ENCODE data around the gene CA5A.

CA5A gene

DNA sequence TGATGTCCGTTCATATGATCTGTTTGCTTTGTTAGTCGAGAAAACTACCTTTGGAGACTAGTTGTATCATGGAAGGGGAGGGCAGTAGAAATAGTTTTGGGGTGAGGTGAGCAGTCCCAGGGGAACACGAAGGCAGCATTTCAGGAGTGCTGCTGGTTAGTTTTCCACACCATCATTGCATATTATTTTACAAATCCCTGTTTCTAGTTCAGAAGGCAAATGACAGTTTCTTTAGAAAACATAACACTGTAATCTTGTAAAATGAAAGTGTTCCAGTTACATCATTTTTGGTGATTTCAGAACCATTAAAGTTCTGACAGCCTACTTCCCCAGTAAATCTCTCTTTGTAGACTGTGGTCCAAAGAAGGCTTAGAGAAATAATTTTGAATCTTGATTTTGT lies 40.3 kb upstream of the CA5A start:
- peaks cover 6% of the 10 kb centered on the region; the same call in 1 of the 2 replicates for H3K9me3 ChIP-seq (ENCODE audit: insufficient read depth, low read depth, low read length)
- no peak overlapping the region for H3K4me3 ChIP-seq (ENCODE audit: low read length)
- H3K27ac ChIP-seq (ENCODE audit: low read length) = no peak overlapping the region
- peaks cover 6% of the 10 kb centered on the region; the same call in 1 of the 2 replicates for H3K36me3 ChIP-seq (ENCODE audit: insufficient read depth, low read depth, low read length)
- no peak overlapping the region for H3K9ac ChIP-seq (ENCODE audit: low read depth, low read length)
- no peaks in the 10 kb centered on the region for H3K4me1 ChIP-seq (ENCODE audit: insufficient read depth, low read length)
- no peaks in the 10 kb centered on the region for H3K27me3 ChIP-seq (ENCODE audit: insufficient read depth, low read length)

DNA sequence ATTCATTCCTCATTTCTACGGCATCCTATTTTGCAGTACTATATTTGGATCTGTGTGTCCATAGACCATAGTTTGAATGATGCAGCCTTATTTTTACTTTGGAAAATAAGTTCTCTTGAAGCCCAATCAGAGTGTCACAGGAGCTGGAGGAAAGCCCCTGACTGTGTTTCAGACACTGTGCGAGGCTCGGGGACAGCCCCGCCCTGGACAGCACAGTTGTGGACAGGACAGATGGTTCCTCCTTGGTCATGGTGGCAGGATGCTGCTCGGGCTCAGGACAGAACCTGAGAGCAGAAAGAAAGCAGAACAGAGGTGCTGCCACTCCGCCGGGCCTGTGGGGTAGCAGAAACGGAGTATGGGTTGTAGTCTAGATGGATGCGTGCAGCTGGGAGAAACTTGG lies 37.8 kb upstream of the CA5A start:
- Histone ChIP-seq H3K36me3 (ENCODE audit: insufficient read depth, low read depth, low read length) (0 out of 2 replicates have a peak, but pooled peaks cover 7% of the 10 kb centered on the region), H3K4me1 (ENCODE audit: insufficient read depth, low read length) (no peaks in the 10 kb centered on the region), H3K27me3 (ENCODE audit: insufficient read depth, low read length) (no peaks in the 10 kb centered on the region), H3K27ac (ENCODE audit: low read length) (no peak overlapping the region), H3K9me3 (ENCODE audit: insufficient read depth, low read depth, low read length) (peaks cover 14% of the 10 kb centered on the region; the same call in 1 of the 2 replicates), H3K9ac (ENCODE audit: low read depth, low read length) (no peak overlapping the region), H3K4me3 (ENCODE audit: low read length) (no peak overlapping the region)

DNA sequence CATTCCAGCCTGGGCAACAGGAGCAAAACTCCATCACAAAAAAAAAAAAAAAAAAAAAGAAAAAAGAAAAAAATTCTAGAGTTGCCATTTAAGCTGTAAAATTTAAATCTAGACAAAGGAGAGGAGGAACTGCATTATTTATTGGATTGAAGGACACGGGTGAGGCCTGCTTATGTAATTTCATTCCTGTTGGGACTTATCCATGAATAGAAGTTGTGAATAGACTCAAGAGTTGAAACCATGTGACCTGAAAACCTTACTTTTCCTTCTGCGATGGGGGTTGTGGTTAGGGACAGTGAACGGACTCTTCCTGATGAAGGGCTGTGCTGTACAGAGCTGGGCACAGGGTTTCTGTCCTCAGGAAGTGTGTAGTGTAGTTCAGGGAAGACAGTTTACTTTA lies 37.4 kb upstream of the CA5A start:
- peaks cover 14% of the 10 kb centered on the region; the same call in 1 of the 2 replicates for H3K9me3 ChIP-seq (ENCODE audit: insufficient read depth, low read depth, low read length)
- 0 out of 2 replicates have a peak, but pooled peaks cover 7% of the 10 kb centered on the region for H3K36me3 ChIP-seq (ENCODE audit: insufficient read depth, low read depth, low read length)
- no peak overlapping the region for H3K4me3 ChIP-seq (ENCODE audit: low read length)
- no peak overlapping the region for H3K9ac ChIP-seq (ENCODE audit: low read depth, low read length)
- no peak overlapping the region for H3K27ac ChIP-seq (ENCODE audit: low read length)
- H3K27me3 ChIP-seq (ENCODE audit: insufficient read depth, low read length) = no peaks in the 10 kb centered on the region
- H3K4me1 ChIP-seq (ENCODE audit: insufficient read depth, low read length) = no peaks in the 10 kb centered on the region

DNA sequence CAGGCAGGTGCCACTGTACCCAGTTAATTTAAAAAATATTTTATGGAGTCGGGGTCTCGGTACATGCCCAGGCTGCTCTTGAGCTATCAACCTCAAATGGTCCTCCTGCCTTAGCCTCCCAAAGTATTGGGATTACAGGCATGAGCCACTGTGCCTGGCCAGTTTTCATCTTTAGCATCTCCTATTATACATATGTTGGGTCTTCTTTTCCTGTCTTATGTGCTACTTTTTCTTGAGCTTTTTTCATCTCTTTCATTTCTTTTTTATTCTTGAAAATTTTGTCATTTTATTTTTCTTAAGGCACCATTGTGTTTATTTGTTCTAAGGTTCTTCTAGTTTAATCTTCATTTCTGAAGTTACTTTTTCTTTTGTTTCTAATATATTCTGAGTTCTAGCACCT lies 35.6 kb upstream of the CA5A start:
- Histone ChIP-seq H3K27me3 (ENCODE audit: insufficient read depth, low read length) (no peaks in the 10 kb centered on the region), H3K9ac (ENCODE audit: low read depth, low read length) (no peak overlapping the region), H3K4me3 (ENCODE audit: low read length) (no peak overlapping the region), H3K36me3 (ENCODE audit: insufficient read depth, low read depth, low read length) (0 out of 2 replicates have a peak, but pooled peaks cover 7% of the 10 kb centered on the region), H3K27ac (ENCODE audit: low read length) (no peak overlapping the region), H3K4me1 (ENCODE audit: insufficient read depth, low read length) (no peaks in the 10 kb centered on the region), H3K9me3 (ENCODE audit: insufficient read depth, low read depth, low read length) (peaks cover 14% of the 10 kb centered on the region; the same call in 1 of the 2 replicates)

DNA sequence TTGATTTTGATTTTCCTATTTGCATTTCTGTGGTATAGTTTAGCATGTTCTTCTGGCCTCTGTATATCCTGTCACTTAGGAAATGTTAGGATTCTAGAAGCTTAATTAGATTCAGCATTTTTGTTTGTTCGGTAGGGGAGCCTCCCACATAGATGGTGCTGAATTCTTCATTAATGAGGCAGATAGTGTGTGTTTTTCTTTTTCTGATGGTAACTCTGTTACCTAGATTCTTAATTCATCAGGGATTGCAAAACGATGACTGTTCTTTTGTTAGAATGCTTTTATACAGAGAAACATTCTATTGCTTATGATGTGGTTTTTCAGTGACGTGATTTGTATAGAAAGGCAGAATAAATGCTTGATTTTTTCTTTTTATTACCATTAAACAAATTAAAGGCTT lies 33.9 kb upstream of the CA5A start:
- Histone ChIP-seq H3K4me1 (ENCODE audit: insufficient read depth, low read length) (peaks cover 3% of the 10 kb centered on the region; the same call in 1 of the 2 replicates), H3K36me3 (ENCODE audit: insufficient read depth, low read depth, low read length) (0 out of 2 replicates have a peak, but pooled peaks cover 4% of the 10 kb centered on the region), H3K27me3 (ENCODE audit: insufficient read depth, low read length) (no peaks in the 10 kb centered on the region), H3K9me3 (ENCODE audit: insufficient read depth, low read depth, low read length) (peaks cover 14% of the 10 kb centered on the region; the same call in 1 of the 2 replicates), H3K27ac (ENCODE audit: low read length) (no peak overlapping the region), H3K9ac (ENCODE audit: low read depth, low read length) (no peak overlapping the region), H3K4me3 (ENCODE audit: low read length) (no peak overlapping the region)

DNA sequence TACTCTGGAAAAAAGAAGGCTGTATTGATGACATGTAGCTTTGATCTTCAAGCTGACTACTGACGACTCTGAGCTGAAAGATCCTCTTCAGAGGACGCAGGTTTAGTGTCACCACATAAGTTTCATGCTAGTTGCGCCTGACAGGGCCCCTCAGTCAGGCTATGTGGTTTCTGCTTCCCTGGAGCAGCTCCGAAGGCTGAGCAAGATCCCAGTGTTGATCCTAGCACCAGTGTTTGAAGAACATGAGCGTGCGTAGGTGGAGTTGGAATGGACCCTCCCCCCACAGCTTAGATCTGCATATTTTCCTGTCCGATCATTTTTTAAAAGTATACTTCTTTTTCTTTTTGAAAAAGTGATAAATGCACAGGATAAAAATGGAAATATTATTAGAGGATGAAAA lies 32.2 kb upstream of the CA5A start:
- Histone ChIP-seq H3K4me1 (ENCODE audit: insufficient read depth, low read length) (peaks cover 3% of the 10 kb centered on the region; the same call in 1 of the 2 replicates), H3K9me3 (ENCODE audit: insufficient read depth, low read depth, low read length) (peaks cover 14% of the 10 kb centered on the region; the same call in 1 of the 2 replicates), H3K9ac (ENCODE audit: low read depth, low read length) (no peak overlapping the region), H3K4me3 (ENCODE audit: low read length) (no peak overlapping the region), H3K36me3 (ENCODE audit: insufficient read depth, low read depth, low read length) (0 out of 2 replicates have a peak, but pooled peaks cover 4% of the 10 kb centered on the region), H3K27ac (ENCODE audit: low read length) (no peak overlapping the region), H3K27me3 (ENCODE audit: insufficient read depth, low read length) (no peaks in the 10 kb centered on the region)

DNA sequence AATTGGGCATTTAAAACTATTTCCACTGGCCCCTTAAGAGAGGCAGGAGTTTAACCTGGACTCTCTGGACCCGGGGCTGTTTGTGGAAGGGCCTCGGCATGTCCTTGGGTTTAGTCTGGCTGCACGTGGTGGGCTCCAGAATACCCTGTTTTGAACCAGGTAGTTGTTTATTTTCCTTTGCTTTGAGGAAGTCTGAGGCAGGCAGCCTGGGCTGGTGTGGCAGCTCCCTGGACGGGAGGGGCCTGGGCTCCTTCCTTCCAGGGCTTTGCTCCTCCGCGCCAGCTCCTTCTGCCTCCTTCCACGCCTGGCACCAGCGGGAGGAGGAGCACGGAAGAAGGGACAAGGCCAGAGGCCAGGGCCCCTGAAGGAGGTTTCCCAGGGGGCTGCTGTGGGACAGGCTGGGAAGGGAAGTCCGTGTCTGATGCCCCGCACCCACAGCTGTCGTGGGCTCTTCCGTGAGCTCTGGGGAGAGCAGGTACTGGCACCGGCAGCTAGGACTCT lies 30.4 kb upstream of the CA5A start:
- Histone ChIP-seq H3K27ac (ENCODE audit: low read length) (no peak overlapping the region), H3K9ac (ENCODE audit: low read depth, low read length) (no peak overlapping the region), H3K4me3 (ENCODE audit: low read length) (no peak overlapping the region), H3K4me1 (ENCODE audit: insufficient read depth, low read length) (peaks cover 3% of the 10 kb centered on the region; the same call in 1 of the 2 replicates), H3K27me3 (ENCODE audit: insufficient read depth, low read length) (no peaks in the 10 kb centered on the region), H3K36me3 (ENCODE audit: insufficient read depth, low read depth, low read length) (0 out of 2 replicates have a peak, but pooled peaks cover 4% of the 10 kb centered on the region), H3K9me3 (ENCODE audit: insufficient read depth, low read depth, low read length) (peaks cover 8% of the 10 kb centered on the region; the same call in 1 of the 2 replicates)

DNA sequence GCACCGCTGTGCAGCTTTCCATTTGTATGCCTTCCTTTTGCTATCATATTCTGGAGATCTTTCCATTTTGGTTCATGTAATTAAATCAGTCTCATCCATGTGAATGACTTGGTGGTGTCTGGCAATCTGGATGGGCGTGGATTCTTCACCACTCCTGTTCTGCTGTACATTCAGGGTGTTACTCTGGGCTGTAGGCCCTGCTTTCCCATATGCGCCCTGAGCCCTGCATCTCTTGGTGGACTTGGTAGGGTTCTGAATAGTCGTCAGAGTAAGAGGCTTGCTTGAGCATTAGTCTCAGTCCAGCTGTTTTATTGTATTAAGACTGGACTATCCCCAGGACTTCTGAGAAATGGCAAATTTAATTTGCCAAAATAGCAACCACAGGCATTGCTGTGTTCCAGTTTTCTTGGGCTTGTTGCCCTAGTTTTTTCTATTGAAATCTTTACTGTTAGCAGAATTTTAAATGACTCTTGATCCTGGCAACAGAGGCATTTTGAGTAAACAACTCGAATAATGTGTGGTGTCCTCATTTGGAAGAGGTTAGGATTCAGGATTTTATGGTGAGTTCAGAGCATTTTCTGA lies 29.8 kb upstream of the CA5A start:
- Histone ChIP-seq H3K27ac (ENCODE audit: low read length) (no peak overlapping the region), H3K9me3 (ENCODE audit: insufficient read depth, low read depth, low read length) (peaks cover 3% of the 10 kb centered on the region; the same call in 1 of the 2 replicates), H3K4me3 (ENCODE audit: low read length) (no peak overlapping the region), H3K9ac (ENCODE audit: low read depth, low read length) (no peak overlapping the region), H3K36me3 (ENCODE audit: insufficient read depth, low read depth, low read length) (0 out of 2 replicates have a peak, but pooled peaks cover 3% of the 10 kb centered on the region), H3K4me1 (ENCODE audit: insufficient read depth, low read length) (peaks cover 3% of the 10 kb centered on the region; the same call in 1 of the 2 replicates), H3K27me3 (ENCODE audit: insufficient read depth, low read length) (no peaks in the 10 kb centered on the region)

DNA sequence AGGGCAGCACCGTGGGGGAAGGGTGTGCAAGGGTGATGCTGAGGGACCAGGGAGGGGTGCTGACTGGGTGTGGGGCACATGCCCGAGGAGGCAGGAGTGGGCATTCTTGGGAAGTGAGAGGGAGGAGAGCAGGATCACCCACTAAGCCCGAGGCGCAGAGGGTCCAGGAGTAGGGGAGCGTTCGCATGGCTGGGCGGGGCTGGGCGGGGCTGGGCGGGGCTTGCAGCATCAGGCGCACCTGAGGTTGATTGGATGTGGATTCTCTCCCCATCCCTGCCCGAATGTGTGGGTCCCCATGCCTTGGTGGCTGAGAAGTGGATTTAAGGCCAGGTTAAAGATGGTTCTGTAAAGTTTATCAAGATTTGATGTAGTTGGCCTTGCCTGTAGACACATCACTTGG lies 29.1 kb upstream of the CA5A start:
- H3K4me3 ChIP-seq (ENCODE audit: low read length) = no peak overlapping the region
- H3K36me3 ChIP-seq (ENCODE audit: insufficient read depth, low read depth, low read length) = no peaks in the 10 kb centered on the region
- H3K4me1 ChIP-seq (ENCODE audit: insufficient read depth, low read length) = peaks cover 3% of the 10 kb centered on the region; the same call in 1 of the 2 replicates
- no peaks in the 10 kb centered on the region for H3K9me3 ChIP-seq (ENCODE audit: insufficient read depth, low read depth, low read length)
- H3K9ac ChIP-seq (ENCODE audit: low read depth, low read length) = no peak overlapping the region; the same call in 1 of the 2 replicates
- no peaks in the 10 kb centered on the region for H3K27me3 ChIP-seq (ENCODE audit: insufficient read depth, low read length)
- H3K27ac ChIP-seq (ENCODE audit: low read length) = no peak overlapping the region

DNA sequence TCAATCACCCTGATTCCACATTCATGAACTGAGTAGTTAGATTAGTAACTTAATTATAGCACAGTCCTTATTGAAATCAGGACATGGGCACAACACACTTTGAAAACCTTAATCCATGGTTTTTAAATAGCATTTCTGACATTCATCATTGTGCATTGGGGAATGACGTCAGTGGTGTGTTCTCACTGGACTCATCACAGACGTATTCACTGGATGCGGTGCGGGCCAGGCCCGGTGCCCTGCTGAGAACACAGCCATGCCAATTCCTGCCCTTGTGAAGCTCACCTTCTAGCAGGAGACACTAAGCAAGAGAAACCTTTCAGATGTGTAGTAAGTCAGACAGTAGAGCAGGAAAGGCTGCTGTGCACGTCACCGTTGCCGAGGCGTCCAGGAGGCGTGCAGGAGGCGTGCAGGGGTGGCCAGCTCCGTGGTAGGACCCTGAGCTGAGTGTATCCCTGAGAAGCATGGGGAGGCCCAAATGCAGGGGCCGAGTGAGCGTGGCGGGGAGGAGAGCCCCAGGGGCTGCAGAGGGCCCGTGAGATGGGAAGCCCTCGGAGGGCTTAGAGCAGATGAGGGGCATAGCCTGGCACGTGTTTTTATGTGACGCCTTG lies 27.8 kb upstream of the CA5A start:
- no peak overlapping the region for H3K9ac ChIP-seq (ENCODE audit: low read depth, low read length)
- H3K4me3 ChIP-seq (ENCODE audit: low read length) = no peak overlapping the region
- no peak overlapping the region for H3K27ac ChIP-seq (ENCODE audit: low read length)
- H3K9me3 ChIP-seq (ENCODE audit: insufficient read depth, low read depth, low read length) = no peaks in the 10 kb centered on the region
- H3K27me3 ChIP-seq (ENCODE audit: insufficient read depth, low read length) = no peaks in the 10 kb centered on the region
- H3K36me3 ChIP-seq (ENCODE audit: insufficient read depth, low read depth, low read length) = no peaks in the 10 kb centered on the region
- H3K4me1 ChIP-seq (ENCODE audit: insufficient read depth, low read length) = peaks cover 3% of the 10 kb centered on the region; the same call in 1 of the 2 replicates

DNA sequence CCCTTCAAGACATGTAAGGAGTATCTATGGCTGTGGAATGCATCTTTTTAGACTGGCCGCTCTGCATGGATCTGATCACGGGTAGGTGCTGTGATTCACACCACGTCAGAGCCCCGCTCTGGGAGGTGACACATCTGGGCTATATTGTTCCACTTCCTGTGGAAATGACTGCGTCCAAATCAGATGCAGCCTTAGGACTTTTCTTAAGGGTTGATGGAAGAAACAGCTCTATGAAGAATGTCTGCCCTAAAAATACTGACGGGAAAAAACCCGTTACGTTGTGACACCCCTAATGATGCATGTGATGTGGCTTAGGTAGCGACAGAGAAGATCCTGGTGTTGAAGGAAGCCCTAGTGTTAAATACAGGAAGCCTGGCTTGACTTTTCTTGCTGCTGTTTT lies 27.1 kb upstream of the CA5A start:
- H3K4me1 ChIP-seq (ENCODE audit: insufficient read depth, low read length) = peaks cover 3% of the 10 kb centered on the region; the same call in 1 of the 2 replicates
- H3K27me3 ChIP-seq (ENCODE audit: insufficient read depth, low read length) = no peaks in the 10 kb centered on the region
- no peak overlapping the region for H3K9ac ChIP-seq (ENCODE audit: low read depth, low read length)
- no peaks in the 10 kb centered on the region for H3K9me3 ChIP-seq (ENCODE audit: insufficient read depth, low read depth, low read length)
- no peak overlapping the region for H3K4me3 ChIP-seq (ENCODE audit: low read length)
- no peak overlapping the region for H3K27ac ChIP-seq (ENCODE audit: low read length)
- H3K36me3 ChIP-seq (ENCODE audit: insufficient read depth, low read depth, low read length) = no peaks in the 10 kb centered on the region

DNA sequence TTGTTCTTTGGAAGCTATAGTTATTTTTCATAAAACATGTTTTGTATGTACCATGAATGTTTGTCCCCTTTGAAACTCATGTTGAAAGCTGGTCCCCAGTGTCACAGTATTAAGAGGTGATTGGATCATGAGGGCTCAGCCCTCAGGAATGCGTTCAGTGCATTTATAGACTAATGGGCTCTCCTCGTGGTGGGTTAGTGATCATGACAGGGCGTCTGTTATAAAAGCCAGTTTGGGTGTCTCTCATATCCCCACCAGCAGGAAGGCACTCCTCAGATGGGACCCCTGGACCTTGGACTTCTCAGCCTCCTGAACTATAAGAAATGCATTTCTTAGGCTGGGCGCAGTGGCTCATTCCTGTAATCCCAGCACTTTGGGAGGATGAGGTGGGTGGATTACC lies 25.3 kb upstream of the CA5A start:
- Histone ChIP-seq H3K27ac (ENCODE audit: low read length) (no peak overlapping the region), H3K27me3 (ENCODE audit: insufficient read depth, low read length) (no peaks in the 10 kb centered on the region), H3K4me3 (ENCODE audit: low read length) (no peak overlapping the region), H3K4me1 (ENCODE audit: insufficient read depth, low read length) (peaks cover 3% of the 10 kb centered on the region; the same call in 1 of the 2 replicates), H3K36me3 (ENCODE audit: insufficient read depth, low read depth, low read length) (peaks cover 7% of the 10 kb centered on the region), H3K9me3 (ENCODE audit: insufficient read depth, low read depth, low read length) (no peaks in the 10 kb centered on the region), H3K9ac (ENCODE audit: low read depth, low read length) (no peak overlapping the region)
